Breast epithelium (tissue), 3 donors: ENCODE measurements around the gene TOP3A.

ENCODE experiments used
- CTCF ChIP-seq, 3 donors: fragments of 450-650 bp; IDR thresholded peaks; one replicate each; pipeline ENCODE4 v1.5.1; 2016 to 2017; ENCODE audit warnings: antibody characterized with exemption in 3 of 3, mild to moderate bottlenecking in 3 of 3, moderate library complexity in 3 of 3
- POLR2A ChIP-seq: fragments of 450-650 bp; IDR thresholded peaks from one replicate; pipeline ENCODE4 v1.6.1; 2016; ENCODE audit warnings: antibody characterized with exemption, mild to moderate bottlenecking, moderate library complexity
- POLR2AphosphoS5 ChIP-seq, 3 donors: sonication (generic); formaldehyde crosslinking; IDR thresholded peaks; one replicate each; pipeline ENCODE4 v1.6.1; 2017; ENCODE audit warnings: antibody characterized with exemption in 3 of 3

- TF ChIP-seq CTCF (IDR thresholded peaks at IDR 0.05) (no peak), POLR2A (no peak), POLR2AphosphoS5 (IDR thresholded peaks at IDR 0.05) (no peak)
Measured at GRCh38 chr17:18253947-18254821, 60.6 kb downstream of the TOP3A start.
